GM18867 (cell line): ENCODE results near the gene GNL3.
"Not testable (repeated sequence)": the region's sequence is repeated elsewhere in the genome, so short reads cannot be mapped to it uniquely, and the experiment has no call there.

Experiments used
- ATAC-seq: cut with Tn5 transposase; IDR thresholded peaks from one replicate; pipeline ENCODE4 v1.9.1; 2021; ENCODE audit warnings: mild to moderate bottlenecking, moderate library complexity; ENCODE audit not compliant: unreplicated experiment

GNL3 gene

GRCh38 chr3:52719618-52720017 is 33.8 kb downstream of the GNL3 start:
- no peak for ATAC-seq

- ATAC-seq = no peak
Measured at GRCh38 chr3:52721002-52721729, 35.3 kb downstream of the GNL3 start.

GRCh38 chr3:52721730-52722008 is 35.8 kb downstream of the GNL3 start:
- no peak for ATAC-seq

- no peak for ATAC-seq
Measured at GRCh38 chr3:52722491-52722890, 36.7 kb downstream of the GNL3 start.

- no peak for ATAC-seq
Measured at GRCh38 chr3:52723935-52724334, 38.1 kb downstream of the GNL3 start.

GRCh38 chr3:52724511-52724910 is 38.7 kb downstream of the GNL3 start:
- no peak for ATAC-seq

- not testable (repeated sequence) for ATAC-seq
Measured at GRCh38 chr3:52728753-52729152, 42.9 kb downstream of the GNL3 start.

- ATAC-seq = no peak
Measured at GRCh38 chr3:52730681-52731080, 44.8 kb downstream of the GNL3 start.

- ATAC-seq = no peak
Measured at GRCh38 chr3:52731590-52731989, 45.8 kb downstream of the GNL3 start.

- ATAC-seq = no peak
Measured at GRCh38 chr3:52733256-52733891, 47.5 kb downstream of the GNL3 start.

- no peak for ATAC-seq
Measured at GRCh38 chr3:52739730-52740129, 53.9 kb downstream of the GNL3 start.

- no peak for ATAC-seq
Measured at GRCh38 chr3:52742418-52743041, 56.7 kb downstream of the GNL3 start.

GRCh38 chr3:52743152-52743551 is 57.3 kb downstream of the GNL3 start:
- no peak for ATAC-seq

GRCh38 chr3:52743721-52744120 is 57.9 kb downstream of the GNL3 start:
- no peak for ATAC-seq
